Mesenchymal stem cell (in vitro differentiated cells and primary cell): ENCODE data around the gene SH3BP2.
A peak's percentile ranks its signal among the peaks of the same experiment; 100 is the strongest.

ENCODE experiments used
- DNase-seq: peaks from one replicate; pipeline ENCODE4 v3.0.0-alpha.2; 2013
- H2AFZ ChIP-seq: one replicate; pipeline ENCODE4 v1.6.1; 2013; ENCODE audit warnings: low read depth, mild to moderate bottlenecking, control low read depth, inconsistent platforms, low read length, moderate library complexity
- H2AK5ac ChIP-seq: 2 replicates; pipeline ENCODE4 v1.6.1; 2013; ENCODE audit warnings: low read length, moderate library complexity, mild to moderate bottlenecking, inconsistent platforms; ENCODE audit not compliant: severe bottlenecking
- H2BK120ac ChIP-seq: one replicate; pipeline ENCODE4 v1.6.1; 2013; ENCODE audit warnings: low read depth, mild to moderate bottlenecking, inconsistent platforms, low read length, moderate library complexity
- H2BK12ac ChIP-seq, 2 experiments: one replicate each; pipeline ENCODE4 v1.6.1; 2013; ENCODE audit warnings: inconsistent platforms in 2 of 2, low read length in 2 of 2, mild to moderate bottlenecking in 2 of 2, moderate library complexity in 2 of 2, control low read depth in 1 of 2
- H2BK15ac ChIP-seq: one replicate; pipeline ENCODE4 v1.6.1; 2013; ENCODE audit warnings: mild to moderate bottlenecking, low read depth, inconsistent platforms; ENCODE audit not compliant: poor library complexity, severe bottlenecking
- H2BK5ac ChIP-seq: 2 replicates; pipeline ENCODE4 v1.6.1; 2013; ENCODE audit warnings: low read depth, mild to moderate bottlenecking, low read length, control low read depth, inconsistent platforms; ENCODE audit not compliant: poor library complexity, severe bottlenecking
- H3K14ac ChIP-seq, 2 experiments: one replicate each; pipeline ENCODE4 v1.6.1; 2013; ENCODE audit warnings: inconsistent platforms in 2 of 2, low read length in 2 of 2, control low read depth in 1 of 2, mild to moderate bottlenecking in 1 of 2, moderate library complexity in 1 of 2
- H3K18ac ChIP-seq, 2 experiments: one replicate each; pipeline ENCODE4 v1.6.1; 2013; ENCODE audit warnings: inconsistent platforms in 2 of 2, low read length in 2 of 2, control low read depth in 1 of 2, low read depth in 1 of 2, mild to moderate bottlenecking in 1 of 2
- H3K23ac ChIP-seq, 2 experiments: one replicate each; pipeline ENCODE4 v1.6.1; 2013; ENCODE audit warnings: inconsistent platforms in 2 of 2, low read length in 2 of 2, mild to moderate bottlenecking in 2 of 2, moderate library complexity in 2 of 2, control low read depth in 1 of 2
- H3K27ac ChIP-seq: 2 replicates; pipeline ENCODE4 v1.5.1; 2013; ENCODE audit warnings: mild to moderate bottlenecking, moderate library complexity, low read length, control low read depth, inconsistent platforms; ENCODE audit not compliant: poor library complexity, severe bottlenecking
- H3K27me3 ChIP-seq, 2 experiments: 2 replicates each; pipeline versions ENCODE4 v1.6.1 to v1.7.0; 2013; ENCODE audit warnings: low read length in 2 of 2, mild to moderate bottlenecking in 2 of 2, moderate library complexity in 2 of 2, control low read depth in 1 of 2, inconsistent platforms in 1 of 2; ENCODE audit not compliant: control insufficient read depth in 1 of 2, insufficient read depth in 1 of 2
- H3K36me3 ChIP-seq, 2 experiments: 2 replicates each; pipeline versions ENCODE4 v1.6.1 to v1.7.0; 2013; ENCODE audit warnings: low read length in 2 of 2, control low read depth in 1 of 2, inconsistent platforms in 1 of 2, low read depth in 1 of 2, mild to moderate bottlenecking in 1 of 2; ENCODE audit not compliant: insufficient read depth in 2 of 2, control insufficient read depth in 1 of 2
- H3K4ac ChIP-seq, 2 experiments: one replicate each; pipeline ENCODE4 v1.6.1; 2013; ENCODE audit warnings: inconsistent platforms in 2 of 2, low read length in 2 of 2, mild to moderate bottlenecking in 2 of 2, moderate library complexity in 2 of 2, control low read depth in 1 of 2, low read depth in 1 of 2
- H3K4me1 ChIP-seq: 2 replicates; pipeline ENCODE4 v1.6.1; 2013; ENCODE audit warnings: low read depth, low read length, control low read depth; ENCODE audit not compliant: control insufficient read depth, insufficient read depth
- H3K4me2 ChIP-seq: 2 replicates; pipeline ENCODE4 v1.6.1; 2013; ENCODE audit warnings: low read length, mild to moderate bottlenecking, inconsistent platforms; ENCODE audit not compliant: poor library complexity, severe bottlenecking
- H3K4me3 ChIP-seq, 2 experiments: 2 replicates each; pipeline versions ENCODE4 v1.5.1 to v1.7.0; 2013; ENCODE audit warnings: low read length in 2 of 2, mild to moderate bottlenecking in 2 of 2, control low read depth in 1 of 2, low read depth in 1 of 2; ENCODE audit not compliant: insufficient read depth in 1 of 2
- H3K79me1 ChIP-seq: replicated peaks from 2 replicates; pipeline ENCODE4 v1.6.1; 2013; ENCODE audit warnings: mild to moderate bottlenecking, control low read depth, low read length, inconsistent platforms; ENCODE audit not compliant: poor library complexity, severe bottlenecking
- H3K9ac ChIP-seq: 2 replicates; pipeline ENCODE4 v1.7.0; 2013; ENCODE audit warnings: mild to moderate bottlenecking, low read length, moderate library complexity
- H3K9me3 ChIP-seq: 2 replicates; pipeline ENCODE4 v1.7.0; 2013; ENCODE audit warnings: mild to moderate bottlenecking, low read length; ENCODE audit not compliant: control insufficient read depth
- H4K8ac ChIP-seq: one replicate; pipeline ENCODE4 v1.6.1; 2013; ENCODE audit warnings: inconsistent platforms, mild to moderate bottlenecking, low read length, moderate library complexity
- H4K91ac ChIP-seq: one replicate; pipeline ENCODE4 v1.6.1; 2013; ENCODE audit warnings: mild to moderate bottlenecking, low read length, inconsistent platforms
- WGBS: methylation state at CpG from one replicate; pipeline ENCODE4 v1.1.7; 2013; ENCODE audit warnings: mixed read lengths; 5-methylcytosine and 5-hydroxymethylcytosine counted together

Gene SH3BP2

DNA sequence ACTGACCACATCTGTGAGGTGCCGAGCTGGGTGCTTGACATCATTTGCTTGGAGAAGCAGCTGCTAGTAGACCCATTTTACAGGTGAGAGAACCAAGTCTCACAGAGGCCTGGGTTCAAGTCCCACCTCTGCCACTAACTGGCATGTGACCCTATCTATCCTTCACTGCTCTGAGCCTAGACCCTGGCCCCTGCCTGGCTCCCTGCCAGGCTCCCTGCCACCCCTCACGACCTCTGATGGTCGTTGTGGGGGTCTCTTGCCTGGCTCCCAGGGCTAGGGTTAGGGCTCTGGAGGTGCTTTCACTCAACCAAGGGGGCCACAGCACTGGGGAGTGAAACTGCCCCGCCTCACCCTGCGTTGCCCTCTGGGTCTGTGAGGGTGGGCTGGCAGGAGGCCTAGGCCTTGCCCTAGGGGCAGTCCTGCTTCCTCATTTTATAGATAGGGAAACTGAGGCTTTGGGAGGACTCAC is 43.5 kb downstream of the SH3BP2 start:
- no peak overlapping the region for H2BK12ac ChIP-seq
- no peak overlapping the region for H2BK15ac ChIP-seq
- H3K79me1 ChIP-seq = peaks cover 14% of the 10 kb centered on the region
- H3K9ac ChIP-seq = peak overlapping the region; percentile 67
- no peak overlapping the region for H3K4ac ChIP-seq
- DNase-seq = no peak
- no peaks in the 10 kb centered on the region for H3K27me3 ChIP-seq
- H3K4me1 ChIP-seq = peaks cover 58% of the 10 kb centered on the region
- no peak overlapping the region for H4K8ac ChIP-seq
- no peak overlapping the region for H3K14ac ChIP-seq
- no peak overlapping the region for H3K23ac ChIP-seq
- H4K91ac ChIP-seq = no peak overlapping the region
- H3K4me3 ChIP-seq = no peak overlapping the region
- peak overlapping the region; percentile 75 for H3K27ac ChIP-seq
- H3K18ac ChIP-seq = no peak overlapping the region
- 85% methylated on average over 5 of the region's 5 CpGs for WGBS
- H2BK120ac ChIP-seq = no peak overlapping the region
- H2BK5ac ChIP-seq = peak overlapping the region; percentile 20
- peaks cover 49 to 65% of the 10 kb centered on the region in 2 experiments for H3K36me3 ChIP-seq
- peak overlapping the region; percentile 11 for H2AK5ac ChIP-seq
- H2AFZ ChIP-seq = no peak overlapping the region
- no peak overlapping the region for H3K4me2 ChIP-seq
- H3K9me3 ChIP-seq = no peaks in the 10 kb centered on the region

DNA sequence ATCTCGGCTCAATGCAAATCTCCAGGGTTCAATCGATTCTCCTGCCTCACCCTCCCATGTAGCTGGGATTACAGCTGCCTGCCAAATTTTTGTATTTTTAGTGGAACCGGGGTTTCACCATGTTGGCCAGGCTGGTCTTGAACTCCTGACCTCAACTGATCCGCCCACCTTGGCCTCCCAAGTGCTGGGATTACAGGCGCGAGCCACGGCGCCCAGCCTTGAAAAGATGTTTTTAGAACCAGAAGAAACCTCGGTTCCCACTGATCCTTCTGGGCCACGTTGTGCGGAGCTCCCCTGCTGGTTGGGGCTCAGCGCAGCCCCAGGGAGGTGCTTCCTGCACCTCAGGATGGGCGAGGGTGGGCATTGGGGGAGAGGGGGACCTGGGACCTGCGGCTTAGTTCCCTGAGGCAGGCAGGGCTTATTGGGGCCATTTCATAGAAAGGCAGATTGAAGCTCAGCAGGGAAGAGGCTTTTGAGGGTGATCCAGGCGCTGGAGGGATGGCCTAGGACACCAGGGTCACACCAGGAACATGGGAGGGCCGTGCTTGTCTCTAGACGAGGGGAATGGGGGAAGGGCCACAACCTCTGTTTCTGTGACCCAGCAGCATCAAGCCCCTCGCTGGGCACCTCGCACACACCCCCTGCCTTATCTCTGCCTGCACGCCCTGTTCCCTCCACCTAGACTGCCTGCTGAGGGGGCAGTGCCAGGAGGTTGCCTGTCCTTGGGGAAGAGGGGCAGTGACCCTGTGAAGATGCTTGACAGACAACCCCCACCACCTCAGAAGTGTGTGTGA is 44.4 kb downstream of the SH3BP2 start:
- H3K79me1 ChIP-seq = peaks cover 14% of the 10 kb centered on the region
- no peaks in the 10 kb centered on the region for H3K9me3 ChIP-seq
- WGBS = 91% methylated on average over 15 of the region's 20 CpGs
- no peak overlapping the region for H3K14ac ChIP-seq
- H3K27me3 ChIP-seq = no peaks in the 10 kb centered on the region
- no peak for DNase-seq
- H3K23ac ChIP-seq = no peak overlapping the region
- H3K4me3 ChIP-seq = peak overlapping the region in 1 of 2 experiments; percentile 50
- H4K8ac ChIP-seq = no peak overlapping the region
- peak overlapping the region; percentile 67 for H3K9ac ChIP-seq
- H3K4me2 ChIP-seq = no peak overlapping the region
- no peak overlapping the region for H4K91ac ChIP-seq
- no peak overlapping the region for H2AFZ ChIP-seq
- H3K4ac ChIP-seq = no peak overlapping the region
- H2AK5ac ChIP-seq = peak overlapping the region; percentile 21
- H2BK120ac ChIP-seq = no peak overlapping the region
- no peak overlapping the region for H2BK15ac ChIP-seq
- peaks cover 49% of the 10 kb centered on the region for H3K4me1 ChIP-seq
- no peak overlapping the region for H3K27ac ChIP-seq
- H2BK12ac ChIP-seq = no peak overlapping the region
- H2BK5ac ChIP-seq = no peak overlapping the region
- peaks cover 40 to 56% of the 10 kb centered on the region in 2 experiments for H3K36me3 ChIP-seq
- H3K18ac ChIP-seq = no peak overlapping the region

DNA sequence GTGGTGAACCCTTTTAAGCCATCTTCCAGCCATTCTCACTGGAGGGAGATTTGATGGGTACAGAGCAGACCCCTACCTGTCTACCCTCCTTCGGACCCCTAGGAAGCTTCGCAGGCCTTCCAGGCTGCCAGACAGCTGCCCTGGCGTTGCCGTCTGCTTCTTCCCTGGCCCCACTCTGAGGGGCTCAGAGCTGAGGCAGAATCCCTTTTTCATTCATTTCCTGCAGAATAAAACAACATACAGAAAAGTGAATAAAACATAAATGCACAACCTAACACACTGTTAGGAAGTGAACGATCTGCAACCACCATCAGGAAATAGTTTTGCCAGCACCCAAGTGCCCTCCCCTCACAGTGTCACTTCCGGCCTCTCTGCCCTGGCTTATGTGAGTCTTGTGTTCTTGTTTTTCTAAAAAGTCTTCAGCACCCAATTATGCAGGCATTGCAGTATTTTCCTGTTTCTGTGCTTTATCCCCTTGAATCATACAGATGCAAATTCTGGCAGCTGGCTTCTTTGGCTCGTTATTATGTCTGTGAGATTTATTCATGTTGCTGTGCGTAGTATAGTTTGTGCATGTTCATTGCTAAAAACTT is 45.1 kb downstream of the SH3BP2 start:
- WGBS = 90% methylated on average over 8 of the region's 8 CpGs
- H3K79me1 ChIP-seq = peaks cover 14% of the 10 kb centered on the region
- H3K27me3 ChIP-seq = no peaks in the 10 kb centered on the region
- peak overlapping the region; percentile 14 for H3K27ac ChIP-seq
- H3K4me3 ChIP-seq = peak overlapping the region in 1 of 2 experiments; percentile 50
- no peak overlapping the region for H4K8ac ChIP-seq
- no peaks in the 10 kb centered on the region for H3K9me3 ChIP-seq
- no peak overlapping the region for H3K14ac ChIP-seq
- H2BK12ac ChIP-seq = no peak overlapping the region
- H2AK5ac ChIP-seq = no peak overlapping the region
- H3K36me3 ChIP-seq = peaks cover 33 to 49% of the 10 kb centered on the region in 2 experiments
- H2BK15ac ChIP-seq = no peak overlapping the region
- no peak overlapping the region for H3K18ac ChIP-seq
- DNase-seq = no peak
- H3K4me1 ChIP-seq = peaks cover 45% of the 10 kb centered on the region
- no peak overlapping the region for H2AFZ ChIP-seq
- no peak overlapping the region for H2BK120ac ChIP-seq
- H3K4ac ChIP-seq = no peak overlapping the region
- H3K9ac ChIP-seq = peak overlapping the region; percentile 67
- no peak overlapping the region for H2BK5ac ChIP-seq
- no peak overlapping the region for H3K23ac ChIP-seq
- no peak overlapping the region for H3K4me2 ChIP-seq
- no peak overlapping the region for H4K91ac ChIP-seq

DNA sequence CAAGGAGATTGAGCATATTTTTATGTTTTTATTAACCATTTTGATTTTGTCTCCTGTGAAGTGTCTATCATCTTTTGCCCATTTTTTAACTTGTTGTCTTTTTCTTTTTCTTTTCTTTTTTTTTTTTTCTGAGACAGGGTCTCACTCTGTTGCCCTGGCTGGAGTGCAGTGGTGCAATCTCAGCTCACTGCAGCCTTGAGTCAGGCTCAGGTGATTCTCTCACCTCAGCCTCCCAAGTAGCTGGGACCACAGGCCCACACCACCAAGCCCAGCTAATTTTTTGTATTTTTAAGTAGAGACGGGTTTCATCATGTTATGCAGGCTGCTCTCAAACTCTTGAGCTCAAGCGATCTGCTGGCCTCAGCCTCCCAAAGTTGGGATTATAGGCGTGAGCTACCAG is 46.2 kb downstream of the SH3BP2 start:
- Histone ChIP-seq H3K4me1 (peaks cover 36% of the 10 kb centered on the region), H3K4ac (no peak overlapping the region), H3K9me3 (no peaks in the 10 kb centered on the region), H3K27me3 (no peaks in the 10 kb centered on the region), H2AK5ac (no peak overlapping the region), H3K23ac (no peak overlapping the region), H2BK5ac (no peak overlapping the region), H3K4me3 (no peak overlapping the region), H4K8ac (no peak overlapping the region), H3K18ac (no peak overlapping the region), H2AFZ (no peak overlapping the region), H3K14ac (no peak overlapping the region), H4K91ac (no peak overlapping the region), H2BK12ac (no peak overlapping the region), H3K79me1 (peaks cover 14% of the 10 kb centered on the region), H3K4me2 (no peak overlapping the region), H3K27ac (no peak overlapping the region), H3K36me3 (peaks cover 22 to 38% of the 10 kb centered on the region in 2 experiments), H2BK120ac (no peak overlapping the region), H3K9ac (no peak overlapping the region), H2BK15ac (no peak overlapping the region)
- WGBS = 86% methylated on average over 1 of the region's 3 CpGs
- DNase-seq = no peak
